Measurements from ENCODE around the gene CROCC. TPM values are rescaled to one million over a fixed set of nuclear protein-coding genes. Genes with fewer than 3 reads are reported as not detected.
A peak's percentile ranks its signal among the peaks of the same experiment; 100 is the strongest.

Gene CROCC
- total and polyA plus RNA-seq, 9 of the 15 experiments (the other 6 are each of a cell fraction or from before 2014, with no cell fraction given), result 0.17 to 15.4 (median 7.6) TPM

GRCh38 chr1:17016317-17016661, 94.6 kb downstream of the CROCC start:
- Histone ChIP-seq H3K9ac (ENCODE audit: insufficient read depth in 1 of 2, low read depth in 2 of 2, low read length in 2 of 2) (no peak overlapping the region), H3K4me2 (ENCODE audit: insufficient read depth, low read length) (no peak overlapping the region), H3K36me3 (ENCODE audit: control insufficient read depth, insufficient read depth, low read length) (peaks cover 35% of the 10 kb centered on the region), H4K20me1 (replicated peaks; ENCODE audit: control insufficient read depth, insufficient read depth, low read length) (no peaks in the 10 kb centered on the region), H3K9me1 (ENCODE audit: control insufficient read depth, insufficient read depth, low read length) (no peaks in the 10 kb centered on the region), H3K79me2 (ENCODE audit: control insufficient read depth, insufficient read depth, low read length) (no peaks in the 10 kb centered on the region), H3K27me3 (ENCODE audit: control insufficient read depth in 2 of 2, insufficient read depth in 2 of 2, low read length in 2 of 2) (no peaks in the 10 kb centered on the region), H3K27ac (ENCODE audit: extremely low read depth, low read depth, low read length) (peak overlapping the region; percentile 8; the same call in 1 of the 3 replicates), H2AFZ (ENCODE audit: low read depth, low read length) (no peak overlapping the region), H3K4me3 (no peak overlapping the region), H3K4me1 (replicated peaks in 1 of 2; ENCODE audit: control insufficient read depth in 2 of 2, insufficient read depth in 2 of 2, low read length in 2 of 2) (peaks cover 18 to 28% of the 10 kb centered on the region in 2 experiments), H3K9me3 (replicated peaks; ENCODE audit: control insufficient read depth, insufficient read depth, low read depth, low read length) (no peaks in the 10 kb centered on the region)
- in situ Hi-C loops (cut with MboI) (no loop called here), intact Hi-C loops (cut with micrococcal nuclease) (no loop called here)
- no peak for FAIRE-seq
- DNase-seq (ENCODE audit: extremely low read depth in 1 of 4, low spot score in 3 of 4), result no peak
- no peak for TF ChIP-seq ZNF449 (CRISPR knock-in tag; IDR thresholded peaks at IDR 0.05)
- TF ChIP-seq ZMIZ1 (IDR thresholded peaks at IDR 0.05; ENCODE audit: low read depth in 2 of 2, low read length in 2 of 2), result no peak
- no peak for TF ChIP-seq TCF7L2 (IDR thresholded peaks at IDR 0.05; ENCODE audit: low read depth, low read length)
- WGBS (ENCODE audit: insufficient coverage, low coverage, missing lambda C conversion rate), result 52% methylated on average over 5 of the region's 5 CpGs
- BruUV-seq (replicated peaks), result no TSS peak
- no peak for ATAC-seq
- CTCF ChIA-PET (ENCODE audit: low intra/inter-chr PET ratio), result no interaction called here
- POLR2A ChIA-PET, result interaction anchor here (1.1 to 1.5 kb wide), 2 partner anchors 12 to 111 kb away, joined by 3 to 7 read pairs; no protein-coding TSS in a partner anchor
